ENCODE results near the gene MRPS12.

MRPS12 gene

DNA sequence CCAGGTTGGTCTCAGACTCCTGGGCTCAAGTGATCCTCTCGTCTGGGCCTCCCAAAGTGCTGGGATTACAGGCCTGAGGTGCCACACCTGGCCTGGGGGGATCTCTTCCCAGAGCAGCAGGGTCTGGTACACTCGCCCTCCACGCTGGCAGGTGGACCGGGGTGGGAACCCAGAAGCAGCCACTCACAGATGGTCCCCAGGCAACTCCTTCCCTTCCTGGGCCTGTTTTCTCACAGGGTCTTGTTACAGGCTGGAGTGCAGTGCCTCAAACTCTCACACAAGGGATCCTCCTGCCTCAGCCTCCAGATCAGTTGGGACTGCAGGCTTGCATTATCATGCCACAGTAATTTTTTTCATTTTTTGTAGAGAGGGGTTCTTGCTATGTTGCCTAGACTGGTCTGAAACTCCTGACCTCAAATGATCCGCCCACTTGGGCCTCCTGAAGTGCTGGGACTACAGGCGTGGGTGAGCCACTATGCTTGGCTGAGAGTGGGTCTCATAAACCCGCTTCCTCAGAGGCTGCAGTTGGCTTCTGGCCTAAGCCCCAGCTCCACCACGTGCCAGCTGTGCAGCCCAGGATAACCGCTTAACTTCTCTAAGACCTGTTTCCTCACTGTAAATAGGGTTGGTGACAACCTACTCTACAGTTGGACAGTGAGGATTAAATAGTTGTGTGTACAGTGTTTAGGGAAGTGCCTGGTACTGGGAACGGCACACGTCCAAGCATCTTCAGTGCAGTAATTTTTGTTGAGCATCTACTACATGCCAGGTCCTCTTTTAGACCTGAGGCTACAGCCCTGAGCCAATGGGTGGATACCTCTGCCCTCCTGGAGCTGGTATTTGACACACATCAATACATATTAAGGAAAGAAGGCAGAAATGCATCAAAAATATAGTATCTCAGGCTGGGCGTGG lies 17.9 kb upstream of the MRPS12 start:
- Histone ChIP-seq H3K4me3 (ENCODE audit: low read length) (no peak overlapping the region), H3K4me1 (ENCODE audit: insufficient read depth, low read length) (no peaks in the 10 kb centered on the region), H3K9ac (ENCODE audit: low read depth, low read length) (no peak overlapping the region), H3K36me3 (ENCODE audit: insufficient read depth, low read depth, low read length) (no peaks in the 10 kb centered on the region), H3K27ac (ENCODE audit: low read length) (no peak overlapping the region), H3K9me3 (ENCODE audit: insufficient read depth, low read depth, low read length) (no peaks in the 10 kb centered on the region), H3K27me3 (ENCODE audit: insufficient read depth, low read length) (peaks cover 21% of the 10 kb centered on the region)

DNA sequence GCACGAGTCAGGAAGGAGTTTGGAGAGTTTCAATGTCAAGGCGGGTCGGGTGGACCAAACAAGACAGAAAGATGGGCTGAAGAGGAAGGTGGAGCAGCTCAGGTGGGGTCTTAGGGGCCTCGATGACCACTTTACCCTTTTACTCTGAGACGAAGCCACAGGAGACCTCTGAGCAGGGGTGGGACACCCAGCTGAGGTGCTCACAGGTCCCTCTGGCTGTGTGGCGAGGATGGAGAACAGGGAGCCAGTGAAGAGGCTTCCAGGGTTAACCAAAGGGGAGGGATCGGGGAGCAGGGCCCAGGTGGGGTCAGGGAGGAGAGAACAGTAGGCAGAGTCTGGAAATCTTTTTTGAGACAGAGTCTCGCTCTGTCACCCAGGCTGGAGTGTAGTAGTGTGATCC lies 16.8 kb upstream of the MRPS12 start:
- Histone ChIP-seq H3K4me3 (ENCODE audit: low read length) (no peak overlapping the region), H3K4me1 (ENCODE audit: insufficient read depth, low read length) (no peaks in the 10 kb centered on the region), H3K9ac (ENCODE audit: low read depth, low read length) (no peak overlapping the region), H3K27ac (ENCODE audit: low read length) (no peak overlapping the region), H3K9me3 (ENCODE audit: insufficient read depth, low read depth, low read length) (no peaks in the 10 kb centered on the region), H3K27me3 (ENCODE audit: insufficient read depth, low read length) (peaks cover 21% of the 10 kb centered on the region), H3K36me3 (ENCODE audit: insufficient read depth, low read depth, low read length) (no peaks in the 10 kb centered on the region)

DNA sequence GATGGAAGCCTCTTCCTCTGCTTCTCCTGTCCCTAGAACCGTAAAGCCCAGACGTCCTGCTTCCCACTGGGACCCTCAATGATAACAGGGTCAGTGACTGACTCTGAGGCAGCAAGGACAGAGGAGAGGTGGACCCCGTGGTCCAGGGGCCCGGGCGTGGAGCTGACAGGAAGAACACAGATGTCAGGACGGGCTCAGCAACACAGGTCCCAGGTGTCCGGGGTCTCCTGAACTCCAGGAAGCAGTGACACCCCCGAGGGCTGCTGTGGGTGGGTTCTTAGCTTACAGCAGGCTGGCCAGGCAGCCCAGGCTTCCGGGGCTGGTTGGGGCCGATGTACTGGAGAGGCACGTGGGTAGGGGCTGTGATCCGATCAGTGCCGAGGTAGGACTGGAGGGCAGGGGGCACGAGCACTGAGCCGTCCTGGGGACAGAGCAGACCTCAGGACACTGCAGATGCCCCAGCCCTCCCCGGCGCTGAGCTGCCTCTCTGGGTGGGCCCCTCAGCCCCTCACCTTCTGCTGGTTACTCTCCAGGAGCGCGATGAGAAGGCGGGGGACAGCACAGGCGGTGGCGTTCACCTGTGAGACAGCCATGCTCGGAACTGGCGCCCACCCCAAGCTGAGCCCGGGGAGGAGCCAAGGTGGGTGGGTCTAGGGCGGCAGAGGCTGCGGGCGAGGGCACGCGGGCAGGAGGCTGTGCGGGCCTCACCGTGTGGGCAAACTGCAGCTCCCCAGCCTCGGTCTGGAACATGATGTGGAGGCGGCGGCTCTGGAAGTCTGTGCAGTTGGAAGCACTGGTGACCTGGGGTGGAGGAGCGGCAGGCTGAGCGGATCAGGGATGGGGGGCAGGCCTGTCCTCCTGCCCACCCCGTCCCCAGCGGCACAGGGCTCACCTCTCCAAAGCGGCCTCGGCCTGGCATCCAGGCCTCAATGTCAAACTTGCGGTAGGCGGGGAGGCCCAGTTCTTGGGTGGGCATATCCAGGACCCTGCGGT lies 15.1 kb upstream of the MRPS12 start:
- Histone ChIP-seq H3K36me3 (ENCODE audit: insufficient read depth, low read depth, low read length) (peaks cover 3% of the 10 kb centered on the region), H3K27me3 (ENCODE audit: insufficient read depth, low read length) (peaks cover 21% of the 10 kb centered on the region), H3K9me3 (ENCODE audit: insufficient read depth, low read depth, low read length) (no peaks in the 10 kb centered on the region), H3K4me3 (ENCODE audit: low read length) (no peak overlapping the region), H3K4me1 (ENCODE audit: insufficient read depth, low read length) (no peaks in the 10 kb centered on the region), H3K9ac (ENCODE audit: low read depth, low read length) (no peak overlapping the region), H3K27ac (ENCODE audit: low read length) (no peak overlapping the region)

DNA sequence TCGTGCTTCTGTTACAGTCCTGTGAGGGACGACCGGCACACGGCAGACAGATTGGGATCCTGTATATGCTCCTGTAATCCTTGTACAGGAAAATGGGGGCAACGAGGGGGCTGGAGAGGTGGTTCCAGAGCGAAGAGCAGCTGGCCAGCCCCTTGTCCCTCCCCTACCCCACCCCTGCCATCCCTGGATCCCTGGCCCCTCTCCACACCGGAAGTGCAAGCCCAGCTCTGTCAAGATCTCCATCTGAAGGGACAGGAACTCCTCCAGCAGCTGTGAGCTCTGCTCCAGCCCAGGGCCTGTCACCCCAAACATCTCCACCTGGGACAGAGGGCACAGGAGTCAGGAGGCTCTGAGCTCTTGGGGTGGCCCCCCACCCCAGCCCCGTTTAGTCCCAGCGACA lies 13.2 kb upstream of the MRPS12 start:
- Histone ChIP-seq H3K9ac (ENCODE audit: low read depth, low read length) (no peak overlapping the region), H3K4me3 (ENCODE audit: low read length) (no peak overlapping the region), H3K9me3 (ENCODE audit: insufficient read depth, low read depth, low read length) (no peaks in the 10 kb centered on the region), H3K4me1 (ENCODE audit: insufficient read depth, low read length) (no peaks in the 10 kb centered on the region), H3K27me3 (ENCODE audit: insufficient read depth, low read length) (peaks cover 5% of the 10 kb centered on the region), H3K36me3 (ENCODE audit: insufficient read depth, low read depth, low read length) (peaks cover 18% of the 10 kb centered on the region), H3K27ac (ENCODE audit: low read length) (no peak overlapping the region)

DNA sequence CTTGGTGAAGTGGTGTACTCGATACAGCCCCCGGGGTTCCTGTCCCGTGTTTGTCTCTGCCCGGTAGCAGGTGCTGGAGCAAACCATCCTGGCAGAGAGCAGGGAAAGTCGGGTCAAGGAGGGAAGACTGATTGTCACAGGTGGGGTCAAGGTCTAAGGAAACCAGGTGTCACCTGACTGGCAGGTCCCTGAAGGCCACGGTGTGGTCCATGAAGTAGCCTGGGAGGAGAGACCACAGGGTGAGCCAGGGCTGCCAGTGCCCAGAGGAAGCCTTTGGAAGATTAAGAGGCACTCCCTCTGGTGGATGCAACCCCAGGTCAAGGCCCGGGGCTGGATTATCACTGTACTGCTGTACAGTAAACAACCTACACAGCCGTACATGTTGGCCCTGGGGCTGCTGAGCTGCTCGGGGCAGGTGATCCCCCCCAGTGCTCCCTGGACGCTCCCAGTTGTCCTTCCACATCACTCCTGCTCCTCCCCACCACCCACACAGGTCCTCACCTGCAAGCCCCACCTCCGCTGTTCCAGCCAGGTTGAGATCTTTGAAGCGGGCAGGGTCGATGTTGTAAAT lies 12.7 kb upstream of the MRPS12 start:
- Histone ChIP-seq H3K27ac (ENCODE audit: low read length) (no peak overlapping the region), H3K9ac (ENCODE audit: low read depth, low read length) (no peak overlapping the region), H3K36me3 (ENCODE audit: insufficient read depth, low read depth, low read length) (peaks cover 20% of the 10 kb centered on the region), H3K4me1 (ENCODE audit: insufficient read depth, low read length) (no peaks in the 10 kb centered on the region), H3K4me3 (ENCODE audit: low read length) (no peak overlapping the region), H3K9me3 (ENCODE audit: insufficient read depth, low read depth, low read length) (no peaks in the 10 kb centered on the region), H3K27me3 (ENCODE audit: insufficient read depth, low read length) (0 out of 2 replicates have a peak, but pooled peaks cover under 1% of the 10 kb centered on the region)

DNA sequence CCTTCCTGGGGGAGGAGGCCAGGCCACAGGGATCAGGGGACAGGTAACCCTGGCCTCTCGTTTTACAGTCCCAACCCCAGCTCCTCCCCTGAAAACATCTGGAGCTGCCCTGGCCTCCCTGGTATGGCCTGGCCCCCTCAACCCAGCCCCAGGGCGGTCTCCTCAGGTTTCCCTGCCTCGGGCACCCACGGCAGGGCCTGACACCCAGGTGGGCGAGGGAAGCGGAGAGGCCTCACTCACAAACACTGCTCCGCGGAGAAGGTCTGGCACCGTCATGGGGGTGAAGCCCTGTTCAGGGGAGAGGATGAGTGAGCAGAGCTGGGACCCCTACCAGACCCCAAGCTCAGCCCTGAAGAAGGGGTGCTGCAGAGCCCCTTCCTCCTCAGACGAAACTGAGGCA lies 12.2 kb upstream of the MRPS12 start:
- Histone ChIP-seq H3K36me3 (ENCODE audit: insufficient read depth, low read depth, low read length) (peaks cover 20% of the 10 kb centered on the region), H3K4me1 (ENCODE audit: insufficient read depth, low read length) (no peaks in the 10 kb centered on the region), H3K27me3 (ENCODE audit: insufficient read depth, low read length) (no peaks in the 10 kb centered on the region), H3K9me3 (ENCODE audit: insufficient read depth, low read depth, low read length) (no peaks in the 10 kb centered on the region), H3K27ac (ENCODE audit: low read length) (no peak overlapping the region), H3K4me3 (ENCODE audit: low read length) (no peak overlapping the region), H3K9ac (ENCODE audit: low read depth, low read length) (no peak overlapping the region)

DNA sequence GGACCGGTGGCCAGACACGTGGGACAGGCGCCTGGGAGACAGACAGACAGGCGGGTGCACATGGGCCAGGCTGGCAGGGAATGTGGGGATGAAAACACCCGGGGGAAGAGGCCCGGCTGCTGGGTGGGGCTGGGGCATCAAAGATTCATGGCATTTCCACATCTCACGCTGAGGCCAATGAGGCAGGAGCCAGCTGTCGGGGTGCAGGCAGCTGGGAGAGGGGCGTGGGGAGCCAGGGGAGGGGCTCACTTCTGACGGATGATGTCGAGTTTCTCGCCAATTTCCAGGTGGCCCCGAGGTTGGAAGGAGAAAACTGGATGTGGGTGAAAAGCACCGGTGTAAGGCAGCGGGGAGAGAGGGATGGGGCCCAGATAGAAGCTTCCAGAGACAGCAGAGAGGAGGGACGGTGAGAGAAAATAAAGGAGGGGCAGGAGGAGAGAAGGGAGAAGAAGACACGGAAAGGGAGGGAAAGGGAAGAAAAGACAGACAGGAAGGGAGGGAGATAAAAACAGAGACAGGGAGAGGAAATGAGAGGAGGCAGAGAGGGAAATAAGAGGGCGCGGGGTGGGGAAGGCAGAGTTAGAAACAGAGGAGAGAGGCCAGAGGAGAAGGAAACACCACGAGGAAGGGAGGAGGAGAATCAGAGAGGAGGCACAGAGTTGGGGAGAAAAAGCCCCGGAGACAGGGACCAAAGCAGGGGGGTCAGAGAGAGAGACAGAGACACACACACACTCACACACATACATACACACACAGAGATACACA lies 10.7 kb upstream of the MRPS12 start:
- Histone ChIP-seq H3K4me1 (ENCODE audit: insufficient read depth, low read length) (no peaks in the 10 kb centered on the region), H3K9me3 (ENCODE audit: insufficient read depth, low read depth, low read length) (no peaks in the 10 kb centered on the region), H3K4me3 (ENCODE audit: low read length) (no peak overlapping the region), H3K9ac (ENCODE audit: low read depth, low read length) (no peak overlapping the region), H3K36me3 (ENCODE audit: insufficient read depth, low read depth, low read length) (peaks cover 32% of the 10 kb centered on the region), H3K27me3 (ENCODE audit: insufficient read depth, low read length) (no peaks in the 10 kb centered on the region), H3K27ac (ENCODE audit: low read length) (no peak overlapping the region)

DNA sequence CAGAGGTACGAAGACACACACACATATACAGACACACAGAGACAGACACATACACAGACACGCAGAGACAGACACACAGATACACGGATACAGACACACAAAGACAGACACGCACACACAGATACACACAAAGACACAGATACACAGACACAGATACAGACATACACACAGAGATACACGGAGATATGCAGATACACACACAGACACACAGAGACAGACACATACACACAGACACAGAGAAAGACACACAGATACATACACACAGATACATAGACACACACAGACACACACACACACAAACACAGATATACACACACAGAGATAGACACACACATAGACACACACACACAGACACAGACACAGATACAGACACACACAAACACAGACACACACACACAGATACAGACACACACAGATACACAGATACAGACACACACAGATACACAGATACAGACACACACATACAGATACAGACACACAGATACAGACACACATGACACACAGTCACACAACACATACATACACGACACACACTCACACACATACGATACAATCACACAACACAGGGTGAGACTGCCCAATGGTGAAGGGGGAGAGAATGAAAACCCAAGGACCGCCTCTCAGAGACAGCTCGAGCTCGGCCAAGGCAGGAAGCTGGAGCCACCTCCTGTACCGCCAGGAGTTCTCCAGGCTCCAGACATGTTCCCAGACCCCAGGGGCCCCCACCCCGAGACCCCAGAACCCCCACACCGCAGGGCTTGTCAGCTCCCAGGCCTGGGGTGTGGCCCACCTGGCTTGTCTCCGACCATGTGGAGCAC lies 9.9 kb upstream of the MRPS12 start:
- Histone ChIP-seq H3K9me3 (ENCODE audit: insufficient read depth, low read depth, low read length) (no peaks in the 10 kb centered on the region), H3K27me3 (ENCODE audit: insufficient read depth, low read length) (no peaks in the 10 kb centered on the region), H3K9ac (ENCODE audit: low read depth, low read length) (no peak overlapping the region), H3K4me3 (ENCODE audit: low read length) (no peak overlapping the region), H3K27ac (ENCODE audit: low read length) (no peak overlapping the region), H3K36me3 (ENCODE audit: insufficient read depth, low read depth, low read length) (peaks cover 40% of the 10 kb centered on the region), H3K4me1 (ENCODE audit: insufficient read depth, low read length) (no peaks in the 10 kb centered on the region)

DNA sequence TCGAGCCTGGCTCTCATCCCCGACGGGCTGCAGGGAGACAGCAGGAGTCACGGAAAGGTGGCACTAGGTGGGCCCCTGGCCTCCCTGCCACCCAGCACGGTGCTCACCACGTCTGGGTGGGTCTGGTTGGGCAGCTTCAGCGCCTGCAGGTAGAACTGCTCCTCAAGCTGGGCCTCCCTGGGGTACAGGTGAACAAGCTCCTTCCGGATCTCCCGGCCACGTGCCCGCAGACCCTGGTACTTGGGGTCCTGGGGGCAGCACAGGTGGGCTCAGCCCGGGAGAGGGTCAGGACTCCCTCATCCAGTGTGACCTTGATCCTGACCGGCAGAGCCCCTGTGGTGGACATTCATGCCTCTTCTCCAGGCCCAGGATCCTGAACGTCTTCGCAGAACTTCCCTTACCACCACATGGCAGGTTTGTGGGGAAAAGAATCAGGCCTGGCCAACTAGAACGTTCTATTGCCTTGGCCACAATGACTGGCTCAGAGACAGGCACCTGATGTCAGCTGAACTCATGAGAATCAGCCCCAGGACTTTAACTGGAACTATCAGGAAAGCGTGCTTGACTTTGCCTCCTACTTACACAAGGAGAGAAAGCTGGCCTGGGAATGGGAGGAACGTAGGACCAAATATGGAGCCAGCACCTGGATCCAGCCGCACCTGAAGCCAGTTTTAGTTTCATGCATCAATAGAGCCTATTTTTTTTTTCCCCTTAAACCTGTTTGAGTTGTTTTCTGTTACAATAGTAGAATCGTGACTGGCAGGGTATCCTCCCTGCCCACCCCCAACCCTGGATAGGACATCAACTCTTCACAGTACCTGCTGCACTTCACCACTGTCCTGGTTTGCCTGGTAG lies 9.1 kb upstream of the MRPS12 start:
- Histone ChIP-seq H3K36me3 (ENCODE audit: insufficient read depth, low read depth, low read length) (peaks cover 45% of the 10 kb centered on the region), H3K27ac (ENCODE audit: low read length) (no peak overlapping the region), H3K4me1 (ENCODE audit: insufficient read depth, low read length) (no peaks in the 10 kb centered on the region), H3K27me3 (ENCODE audit: insufficient read depth, low read length) (no peaks in the 10 kb centered on the region), H3K4me3 (ENCODE audit: low read length) (no peak overlapping the region), H3K9ac (ENCODE audit: low read depth, low read length) (no peak overlapping the region), H3K9me3 (ENCODE audit: insufficient read depth, low read depth, low read length) (no peaks in the 10 kb centered on the region)

DNA sequence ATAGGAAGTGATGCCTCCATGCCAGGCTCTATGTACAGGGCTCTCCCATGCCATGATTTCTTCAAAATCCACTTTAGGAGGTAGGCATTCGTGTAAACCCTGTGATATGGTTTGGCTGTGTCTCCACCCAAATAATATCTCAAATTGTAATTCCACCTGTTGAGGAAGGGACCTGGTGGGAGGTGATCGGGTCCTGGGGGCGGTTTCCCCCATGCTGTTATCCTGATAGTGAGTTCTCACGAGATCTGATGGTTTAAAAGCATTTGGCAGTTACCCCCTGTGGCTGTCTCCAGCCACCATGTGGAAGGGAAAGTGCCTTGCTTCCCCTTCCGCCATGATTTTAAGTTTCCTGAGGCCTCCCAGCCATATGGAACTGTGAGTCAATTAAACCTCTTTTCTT lies 8.3 kb upstream of the MRPS12 start:
- no peak overlapping the region for H3K27ac ChIP-seq (ENCODE audit: low read length)
- H3K27me3 ChIP-seq (ENCODE audit: insufficient read depth, low read length): no peaks in the 10 kb centered on the region
- H3K36me3 ChIP-seq (ENCODE audit: insufficient read depth, low read depth, low read length): peaks cover 45% of the 10 kb centered on the region
- H3K4me3 ChIP-seq (ENCODE audit: low read length): no peak overlapping the region
- H3K4me1 ChIP-seq (ENCODE audit: insufficient read depth, low read length): no peaks in the 10 kb centered on the region
- no peaks in the 10 kb centered on the region for H3K9me3 ChIP-seq (ENCODE audit: insufficient read depth, low read depth, low read length)
- H3K9ac ChIP-seq (ENCODE audit: low read depth, low read length): no peak overlapping the region
